HG02759 (cell line): Measurements from ENCODE around the gene PRKAG1.
"Not testable (repeated sequence)": the region's sequence is repeated elsewhere in the genome, so short reads cannot be mapped to it uniquely, and the experiment has no call there.

ENCODE experiments used
- ATAC-seq: cut with Tn5 transposase; IDR thresholded peaks from one replicate; pipeline ENCODE4 v1.9.1; 2021; ENCODE audit warnings: mild to moderate bottlenecking, moderate library complexity; ENCODE audit not compliant: unreplicated experiment

The PRKAG1 gene

GRCh38 chr12:49018261-49019119 is at the start of gene PRKAG1:
Gene PRKAG1, minus strand, starts transcription at chr12:49018776. Its CDS starts 36 bp downstream, at chr12:49018740.
- ATAC-seq, result peak; percentile 93

GRCh38 chr12:49066120-49066519 is 47.5 kb upstream of the PRKAG1 start:
- ATAC-seq, result no peak

- no peak for ATAC-seq
Observed at GRCh38 chr12:49064767-49065152, 46.2 kb upstream of the PRKAG1 start.

GRCh38 chr12:49061916-49062315 is 43.3 kb upstream of the PRKAG1 start:
- ATAC-seq, result not testable (repeated sequence)

GRCh38 chr12:49061157-49061650 is 42.6 kb upstream of the PRKAG1 start:
- no peak for ATAC-seq

- ATAC-seq, result peak; percentile 57
Observed at GRCh38 chr12:49060237-49061156, 41.9 kb upstream of the PRKAG1 start, which contains the start of gene KMT2D. Gene KMT2D, minus strand, starts transcription at chr12:49060794. Its CDS starts 5,470 bp downstream, at chr12:49055324.

- ATAC-seq, result peak; percentile 17
Observed at GRCh38 chr12:49059299-49060171, 41.0 kb upstream of the PRKAG1 start.

- ATAC-seq, result no peak
Observed at GRCh38 chr12:49059045-49059298, 40.4 kb upstream of the PRKAG1 start.

GRCh38 chr12:49058366-49059044 is 39.9 kb upstream of the PRKAG1 start:
- no peak for ATAC-seq

GRCh38 chr12:49057888-49058287 is 39.3 kb upstream of the PRKAG1 start:
- no peak for ATAC-seq

GRCh38 chr12:49055978-49056754 is 37.6 kb upstream of the PRKAG1 start:
- ATAC-seq, result peak; percentile 66

GRCh38 chr12:49055092-49055491 is 36.5 kb upstream of the PRKAG1 start:
- ATAC-seq, result no peak

- ATAC-seq, result no peak
Observed at GRCh38 chr12:49054524-49054923, 35.9 kb upstream of the PRKAG1 start.

GRCh38 chr12:49054096-49054495 is 35.5 kb upstream of the PRKAG1 start:
- ATAC-seq, result no peak

- ATAC-seq, result no peak
Observed at GRCh38 chr12:49052451-49053208, 34.1 kb upstream of the PRKAG1 start.

- no peak for ATAC-seq
Observed at GRCh38 chr12:49051777-49052438, 33.3 kb upstream of the PRKAG1 start.

GRCh38 chr12:49051373-49051764 is 32.8 kb upstream of the PRKAG1 start:
- ATAC-seq, result no peak
